ENCODE results near the gene ZNF622.

The ZNF622 gene

GRCh38 chr5:16465544-16466432, at the start of gene ZNF622:
Gene ZNF622 (minus strand): TSS chr5:16465800. CDS start chr5:16465665, 135 bp downstream.
- peak; percentile 83 for DNase-seq (ENCODE audit: low read depth)

GRCh38 chr5:16510098-16510497, 44.5 kb upstream of the ZNF622 start:
- DNase-seq (ENCODE audit: low read depth), result no peak

GRCh38 chr5:16508730-16509531, 43.3 kb upstream of the ZNF622 start:
- DNase-seq (ENCODE audit: low read depth), result no peak

GRCh38 chr5:16507716-16508115, 42.1 kb upstream of the ZNF622 start:
- DNase-seq (ENCODE audit: low read depth), result no peak

GRCh38 chr5:16505904-16506303, 40.3 kb upstream of the ZNF622 start:
- no peak for DNase-seq (ENCODE audit: low read depth)

GRCh38 chr5:16505140-16505891, 39.7 kb upstream of the ZNF622 start:
- DNase-seq (ENCODE audit: low read depth), result no peak

- no peak for DNase-seq (ENCODE audit: low read depth)
These were observed 39.0 kb upstream of the ZNF622 start for GRCh38 chr5:16504571-16504970.

- no peak for DNase-seq (ENCODE audit: low read depth)
These were observed 37.3 kb upstream of the ZNF622 start for GRCh38 chr5:16502866-16503265.

GRCh38 chr5:16500024-16500423, 34.4 kb upstream of the ZNF622 start:
- DNase-seq (ENCODE audit: low read depth), result no peak

GRCh38 chr5:16497546-16497945, 31.9 kb upstream of the ZNF622 start:
- no peak for DNase-seq (ENCODE audit: low read depth)

- DNase-seq (ENCODE audit: low read depth), result no peak
These were observed 27.7 kb upstream of the ZNF622 start for GRCh38 chr5:16493261-16493660.

- DNase-seq (ENCODE audit: low read depth), result no peak
These were observed 27.0 kb upstream of the ZNF622 start for GRCh38 chr5:16492398-16493140.

GRCh38 chr5:16490911-16491310, 25.3 kb upstream of the ZNF622 start:
- DNase-seq (ENCODE audit: low read depth), result no peak

GRCh38 chr5:16489322-16489791, 23.8 kb upstream of the ZNF622 start:
- no peak for DNase-seq (ENCODE audit: low read depth)

- no peak for DNase-seq (ENCODE audit: low read depth)
These were observed 21.9 kb upstream of the ZNF622 start for GRCh38 chr5:16487456-16487855.

- no peak for DNase-seq (ENCODE audit: low read depth)
These were observed 21.1 kb upstream of the ZNF622 start for GRCh38 chr5:16486711-16487111.

GRCh38 chr5:16485656-16486055, 20.1 kb upstream of the ZNF622 start:
- no peak for DNase-seq (ENCODE audit: low read depth)

GRCh38 chr5:16484081-16484480, 18.5 kb upstream of the ZNF622 start:
- no peak for DNase-seq (ENCODE audit: low read depth)

- no peak for DNase-seq (ENCODE audit: low read depth)
These were observed 17.8 kb upstream of the ZNF622 start for GRCh38 chr5:16483361-16483760.

GRCh38 chr5:16482891-16483290, 17.3 kb upstream of the ZNF622 start:
- no peak for DNase-seq (ENCODE audit: low read depth)

GRCh38 chr5:16480821-16481538, 15.4 kb upstream of the ZNF622 start:
- no peak for DNase-seq (ENCODE audit: low read depth)

Data from activated gamma-delta T cell treated with anti-CD3 and anti-CD28 coated beads, Interleukin-2, amount 50 U/mL, for 16 hours (primary cell).